ENCODE measurements around the gene RNPS1.
A peak's percentile ranks its signal among the peaks of the same experiment; 100 is the strongest.

DNA sequence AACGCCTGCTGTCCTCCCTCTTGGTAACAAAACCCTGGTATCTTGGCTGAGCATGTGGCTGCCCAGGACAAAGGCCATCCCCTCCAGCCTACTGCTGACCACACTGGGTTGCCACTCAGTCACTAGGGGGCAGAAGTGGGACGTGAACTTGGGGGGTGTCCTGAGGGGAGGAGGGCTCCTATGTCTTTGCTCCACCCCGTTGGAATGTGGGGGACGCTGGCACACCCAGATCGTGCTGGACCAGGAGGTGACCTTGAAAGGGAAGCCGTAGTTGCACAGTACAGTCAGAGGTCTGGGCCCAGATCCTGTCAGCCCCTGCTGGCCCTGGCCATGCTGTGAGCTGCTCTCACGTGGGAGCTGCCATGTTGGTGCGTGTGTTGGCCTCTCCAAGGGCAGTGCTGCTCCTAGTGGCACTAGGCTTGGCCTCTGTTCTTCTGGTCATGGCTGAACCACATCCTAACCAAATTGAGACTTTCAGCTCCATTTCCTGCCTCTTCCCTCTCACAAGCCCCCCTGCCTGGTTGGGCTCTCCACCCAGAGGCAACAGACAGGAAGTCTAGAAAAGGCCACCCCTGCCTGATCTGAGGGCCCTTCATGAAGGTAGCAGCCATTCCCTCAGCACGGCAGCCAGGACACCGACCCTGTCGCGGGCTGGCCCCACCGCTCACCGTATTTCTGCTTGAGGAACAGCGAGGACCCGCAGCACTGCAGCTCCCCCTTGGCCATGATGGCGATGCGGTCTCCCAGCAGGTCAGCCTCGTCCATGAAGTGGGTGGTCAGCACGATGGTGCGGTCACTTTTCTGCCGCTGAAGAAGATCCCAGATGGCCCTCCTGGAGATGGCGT lies 29.0 kb upstream of the RNPS1 start:
- TF ChIP-seq CTCF (conservative IDR thresholded peaks at IDR 0.05 in 1 of 2, IDR thresholded peaks at IDR 0.05 in 1 of 2; ENCODE audit: low read depth in 1 of 2, low read length in 2 of 2) = peak; percentile 32 to 43
- no peak for TF ChIP-seq EZH2 (IDR thresholded peaks at IDR 0.05; ENCODE audit: low read length, missing control alignments)

Data from fibroblast of lung (primary cell).